ENCODE data around the gene SEMA3C. TPM values are rescaled to one million over a fixed set of nuclear protein-coding genes. Genes with fewer than 3 reads are reported as not detected.
A peak's percentile ranks its signal among the peaks of the same experiment; 100 is the strongest.

The SEMA3C gene
- polyA plus RNA-seq, 1 donor = 124 TPM

DNA sequence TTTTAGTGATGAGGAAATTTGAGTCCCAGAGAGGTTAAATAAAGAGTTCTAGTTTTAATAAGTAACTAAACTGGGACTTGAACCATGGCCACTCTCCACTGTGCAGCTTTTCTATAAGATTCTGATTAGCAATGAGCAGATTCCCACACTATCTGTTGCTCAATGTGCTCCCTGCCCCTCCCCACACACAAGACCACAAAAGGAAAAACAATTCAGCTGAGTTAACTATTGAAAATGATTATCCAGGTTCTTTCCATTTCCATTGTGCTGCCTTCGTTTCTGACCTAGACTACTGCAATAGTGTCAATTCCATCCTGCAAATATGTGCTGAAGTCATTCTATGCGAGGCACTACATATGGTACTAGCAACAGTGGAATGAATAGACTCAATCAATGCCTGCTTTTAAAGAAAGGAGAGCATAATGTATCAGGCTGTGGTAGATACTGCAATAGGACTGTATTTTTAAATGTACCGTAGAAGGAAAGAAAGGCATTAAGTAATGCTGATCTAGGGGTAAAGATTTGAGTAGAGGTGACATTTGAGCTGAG, 97.0 kb downstream of the SEMA3C start:
- no peak for DNase-seq

DNA sequence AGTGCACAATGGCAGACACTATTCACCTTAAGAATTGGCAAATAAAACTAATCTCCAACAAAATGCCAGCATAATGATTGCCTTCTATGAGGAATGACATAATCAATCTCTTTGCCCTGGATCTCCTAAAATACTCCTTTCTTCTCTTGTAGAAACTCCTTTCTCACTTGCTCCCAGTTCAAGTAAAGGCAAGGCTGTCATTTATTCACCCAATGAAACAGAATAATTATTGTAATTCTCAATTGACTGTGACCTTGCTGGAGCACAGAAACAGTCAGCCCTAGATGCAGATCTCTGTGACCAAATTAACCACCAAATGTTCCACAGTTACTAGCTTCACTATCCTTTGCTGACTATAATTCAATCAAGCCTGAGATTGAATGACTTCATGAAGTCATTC, 99.3 kb downstream of the SEMA3C start:
- DNase-seq = no peak

DNA sequence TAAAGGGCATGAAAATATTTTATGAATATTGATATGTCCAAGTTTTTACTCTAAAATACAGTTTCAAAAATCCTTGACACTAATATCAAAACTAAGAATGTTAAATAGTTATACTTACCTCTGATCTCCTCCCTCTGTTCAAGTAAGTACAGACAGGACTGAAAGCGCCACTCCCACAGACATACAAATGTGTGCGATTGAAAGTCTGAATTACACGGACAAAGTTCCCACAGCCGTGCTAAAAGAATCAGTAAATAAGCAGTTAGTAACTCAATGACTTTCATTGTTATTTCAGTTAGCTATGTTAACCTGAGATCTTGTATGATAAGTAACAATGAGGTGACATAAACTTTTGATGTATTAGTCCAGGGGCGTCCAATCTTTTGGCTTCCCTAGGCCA, 100.7 kb downstream of the SEMA3C start:
- DNase-seq = no peak

DNA sequence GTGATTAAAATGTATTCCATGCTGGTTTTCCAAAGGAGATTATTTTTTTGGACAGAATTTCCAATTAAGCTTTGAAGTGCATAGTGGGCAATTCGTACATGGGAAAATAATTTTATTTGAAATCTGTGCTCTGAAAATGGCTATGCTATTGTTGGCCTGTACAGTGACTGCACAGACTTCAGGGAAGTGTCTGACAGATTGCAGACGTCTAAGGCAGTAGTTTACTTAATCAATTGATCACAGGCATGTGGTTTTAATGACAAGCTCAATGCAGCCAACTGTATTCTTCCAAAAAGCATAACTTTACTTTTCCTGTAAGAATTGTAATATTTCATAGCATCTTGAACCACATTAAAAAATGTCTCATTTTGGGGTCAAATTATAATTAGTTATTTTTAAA, 102.0 kb downstream of the SEMA3C start:
- DNase-seq = no peak

DNA sequence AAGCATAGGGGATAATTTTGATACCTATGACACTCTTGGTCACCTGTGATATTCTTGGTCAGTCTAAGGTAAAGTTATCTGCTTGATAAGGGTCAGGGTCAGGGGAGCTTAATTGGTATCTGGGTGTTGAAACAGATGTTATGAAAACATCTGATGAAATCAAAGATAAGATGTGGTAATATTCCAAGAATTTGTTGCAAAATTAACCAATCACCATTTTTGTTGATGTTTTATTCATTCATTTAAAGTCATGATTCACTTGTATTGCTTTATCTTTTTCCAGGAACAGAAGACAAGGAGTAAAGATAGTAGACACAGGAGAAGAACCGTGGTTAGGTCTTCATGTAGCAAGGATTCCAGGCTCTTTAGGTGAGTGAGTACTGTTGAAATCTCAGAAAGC, 103.1 kb downstream of the SEMA3C start:
- DNase-seq = no peak

DNA sequence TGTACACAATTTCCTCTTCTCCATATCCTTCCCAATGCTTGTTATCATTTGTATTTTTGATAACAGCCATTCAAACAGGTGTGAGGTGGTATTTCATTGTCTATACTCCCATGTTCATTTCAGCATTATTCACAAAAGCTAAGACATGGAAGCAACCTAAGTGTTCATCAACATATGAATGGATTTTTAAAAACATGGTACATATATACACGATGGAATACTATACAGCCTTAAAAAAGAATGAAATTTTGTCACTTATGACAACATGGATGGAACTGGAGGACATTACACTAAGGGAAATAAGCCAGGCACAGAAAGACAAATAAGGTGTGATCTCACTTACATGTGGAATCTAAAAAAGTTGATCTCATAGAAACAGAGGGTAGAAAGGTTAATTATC, 109.3 kb downstream of the SEMA3C start:
- DNase-seq = no peak

DNA sequence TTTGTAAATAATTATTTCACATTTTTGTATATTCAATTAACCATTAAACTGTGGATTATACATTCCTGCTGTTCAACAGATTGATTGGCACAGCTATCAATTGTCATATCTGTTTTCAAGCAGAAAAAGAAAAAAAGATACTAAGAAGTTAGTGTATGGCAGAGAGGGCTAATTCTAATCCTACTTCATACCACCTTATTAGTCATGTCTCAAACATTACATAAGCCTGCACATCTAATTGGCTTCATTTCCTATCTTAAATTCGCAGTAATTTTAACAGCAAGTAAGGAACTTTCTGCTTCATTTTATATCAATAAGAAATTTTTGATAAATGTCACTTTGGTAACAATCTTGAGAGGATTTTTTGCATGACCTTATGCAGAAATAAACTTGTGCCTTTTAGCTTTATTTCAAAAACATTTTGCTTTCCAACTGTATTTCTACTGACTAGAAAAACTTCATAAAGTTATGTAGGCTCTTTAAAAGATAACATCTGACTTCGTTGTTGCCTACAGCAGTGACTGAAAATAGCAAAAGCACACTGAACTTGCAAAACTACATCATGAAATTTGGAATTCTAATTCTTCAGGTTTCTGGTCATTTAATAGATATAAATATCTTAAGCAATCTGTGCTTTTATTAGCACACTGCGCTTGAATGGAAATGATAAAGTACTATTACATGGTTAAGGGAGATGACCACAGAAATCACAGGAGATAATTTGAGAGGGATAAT, 111.5 kb downstream of the SEMA3C start:
- DNase-seq = no peak

DNA sequence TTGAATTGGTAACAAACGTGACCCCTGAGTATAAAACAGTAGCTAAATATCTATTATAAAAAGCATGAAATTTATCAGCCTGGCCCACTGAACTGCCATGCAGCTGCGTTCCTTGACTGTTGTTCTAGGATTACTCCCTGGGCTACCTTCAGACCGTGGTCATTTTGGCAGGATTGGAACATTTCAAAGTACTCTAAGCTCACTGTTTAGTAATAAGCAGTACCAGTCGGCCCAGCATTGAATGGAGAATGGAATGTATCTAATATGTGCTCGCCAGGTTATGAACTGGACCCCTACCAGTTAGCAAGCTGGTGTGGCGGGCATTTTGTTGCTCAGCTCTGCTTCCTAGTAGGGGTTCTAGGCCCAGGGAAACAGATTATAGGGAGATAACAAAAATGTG, 112.2 kb downstream of the SEMA3C start:
- DNase-seq = no peak

DNA sequence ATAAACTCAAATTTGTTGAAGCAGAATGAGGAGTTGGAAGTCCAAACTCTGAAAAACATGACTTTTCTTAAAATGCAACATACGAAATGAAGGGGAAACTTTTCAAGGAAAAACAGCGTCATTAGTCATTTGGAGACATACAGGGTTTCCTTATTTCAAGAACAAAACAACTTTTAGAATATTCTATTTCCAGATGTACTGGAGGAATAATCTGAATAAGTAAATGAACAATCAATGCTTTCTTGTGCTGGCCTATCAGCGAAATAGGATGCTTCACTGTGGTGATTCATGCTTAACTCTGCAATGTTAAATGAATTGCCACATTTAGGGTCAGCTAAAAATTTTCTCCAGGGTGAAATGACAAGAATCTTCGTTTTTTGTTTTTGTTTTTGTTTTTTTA, 114.3 kb downstream of the SEMA3C start:
- DNase-seq = no peak

DNA sequence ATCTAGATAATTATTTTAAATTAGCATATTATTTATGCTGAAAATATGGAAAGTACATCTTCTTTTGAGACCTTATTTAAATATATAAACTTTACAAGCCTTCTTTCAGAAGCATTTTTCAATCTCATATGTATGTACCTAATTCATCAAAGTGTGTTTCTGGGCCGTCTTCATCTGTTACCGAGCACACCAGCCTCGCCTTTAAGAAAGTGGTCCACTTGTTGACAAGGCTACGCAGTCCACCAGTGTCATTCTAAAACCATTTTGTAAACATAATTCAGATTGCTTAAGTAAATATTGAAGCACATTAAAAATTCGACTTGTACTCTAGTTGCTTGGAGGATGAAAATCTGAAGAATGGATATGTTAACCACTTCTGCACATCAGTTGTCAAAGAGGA, 116.3 kb downstream of the SEMA3C start:
- no peak for DNase-seq

DNA sequence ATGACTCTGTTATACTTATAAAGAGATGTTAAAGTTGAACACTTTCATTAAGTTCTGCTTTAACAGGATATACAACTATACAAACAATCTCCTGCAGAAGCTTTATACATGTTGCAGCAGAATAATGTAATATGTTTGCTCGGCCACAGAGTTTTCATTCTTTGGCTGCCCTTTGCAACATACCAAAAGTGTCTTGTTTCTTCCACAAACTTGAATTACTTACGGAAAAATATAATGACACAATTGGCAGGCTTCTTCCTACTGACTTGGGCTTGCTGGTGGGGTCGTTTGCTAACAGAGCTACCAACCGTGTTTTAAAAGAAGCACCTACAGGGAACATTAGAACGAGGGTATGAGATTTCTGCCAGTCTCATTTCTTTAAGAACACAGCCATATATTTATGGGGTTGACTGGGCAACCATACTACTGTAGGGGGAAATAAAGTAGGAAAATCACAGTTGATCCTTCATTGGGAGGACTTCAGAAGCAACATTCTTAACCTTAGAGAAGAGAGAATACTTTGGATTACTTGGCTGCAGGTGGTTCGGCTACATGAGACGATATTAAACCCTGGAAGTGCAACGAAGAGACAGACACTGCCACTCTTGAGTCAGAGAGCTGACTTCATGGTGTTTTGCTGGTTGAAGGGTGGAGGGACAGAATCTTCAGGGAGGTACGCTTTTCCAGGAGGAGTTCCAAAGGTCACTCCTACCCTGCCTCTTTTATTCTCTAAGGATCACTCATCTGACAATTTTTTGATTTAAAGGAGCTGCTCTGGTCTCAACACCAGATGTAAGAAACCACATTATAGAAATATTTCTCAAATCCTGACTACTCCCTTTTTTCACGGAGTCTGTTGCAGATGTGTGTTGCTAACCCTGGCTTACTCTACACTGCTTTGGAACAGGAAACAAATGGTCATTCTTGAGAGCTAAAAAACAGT, 123.9 kb downstream of the SEMA3C start:
- DNase-seq = peak; percentile 77

DNA sequence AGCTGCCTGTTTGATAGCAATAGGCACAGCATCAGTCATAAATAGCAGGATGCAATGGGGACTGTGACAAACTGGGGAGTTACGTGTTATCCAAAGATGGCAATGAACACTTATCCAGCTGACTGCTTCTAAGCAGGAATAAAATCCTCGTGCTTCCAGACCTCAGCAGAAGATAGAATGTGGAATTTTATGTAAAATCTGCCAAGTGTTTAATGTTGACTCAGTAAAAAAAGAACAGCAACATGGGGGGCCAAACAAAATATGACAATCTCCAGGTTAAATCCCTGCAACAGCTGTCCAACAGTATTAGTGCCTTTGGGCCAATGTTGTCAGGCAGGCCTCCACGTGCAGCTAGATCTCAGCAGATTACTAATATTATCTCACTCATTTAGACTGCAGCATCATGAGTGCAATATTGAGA, 127.3 kb downstream of the SEMA3C start:
- DNase-seq = no peak

DNA sequence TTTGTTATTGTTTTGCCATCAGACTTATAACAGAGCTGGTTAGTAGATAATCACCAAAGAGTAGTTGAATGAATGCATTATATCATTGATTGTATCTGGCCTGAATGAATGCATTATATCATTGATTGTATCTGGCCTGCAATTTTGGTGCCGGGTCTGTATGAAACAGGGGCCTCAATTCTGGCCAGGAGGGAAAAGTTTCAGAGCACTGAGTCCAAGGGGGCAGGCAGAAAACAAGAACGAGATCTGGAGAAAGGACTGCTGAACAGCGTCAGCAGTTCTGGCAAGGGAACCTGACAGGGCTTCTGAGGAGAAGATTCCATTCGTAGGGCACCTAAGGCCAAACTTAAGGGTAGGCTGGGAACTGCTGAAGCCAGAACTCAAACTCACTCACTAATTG, 128.0 kb downstream of the SEMA3C start:
- DNase-seq = no peak

DNA sequence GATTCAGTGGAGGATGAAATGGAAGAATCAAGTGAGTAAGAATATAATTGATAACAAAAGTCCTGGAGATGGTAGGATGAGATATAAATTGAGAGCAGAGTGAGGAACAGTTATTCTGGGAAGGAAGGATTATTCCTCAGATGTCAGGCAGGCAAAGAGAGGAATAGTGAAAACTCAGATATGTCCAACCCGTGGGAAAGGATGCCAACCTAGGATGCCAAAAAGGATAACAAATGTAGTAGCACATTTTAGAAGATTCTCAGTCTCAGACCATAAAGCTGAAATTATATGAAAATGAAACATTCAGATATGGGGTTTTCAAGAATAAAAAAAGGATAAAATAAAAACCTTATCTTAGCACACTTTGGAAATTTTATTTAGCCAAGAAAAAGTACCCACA, 131.1 kb downstream of the SEMA3C start:
- no peak for DNase-seq

DNA sequence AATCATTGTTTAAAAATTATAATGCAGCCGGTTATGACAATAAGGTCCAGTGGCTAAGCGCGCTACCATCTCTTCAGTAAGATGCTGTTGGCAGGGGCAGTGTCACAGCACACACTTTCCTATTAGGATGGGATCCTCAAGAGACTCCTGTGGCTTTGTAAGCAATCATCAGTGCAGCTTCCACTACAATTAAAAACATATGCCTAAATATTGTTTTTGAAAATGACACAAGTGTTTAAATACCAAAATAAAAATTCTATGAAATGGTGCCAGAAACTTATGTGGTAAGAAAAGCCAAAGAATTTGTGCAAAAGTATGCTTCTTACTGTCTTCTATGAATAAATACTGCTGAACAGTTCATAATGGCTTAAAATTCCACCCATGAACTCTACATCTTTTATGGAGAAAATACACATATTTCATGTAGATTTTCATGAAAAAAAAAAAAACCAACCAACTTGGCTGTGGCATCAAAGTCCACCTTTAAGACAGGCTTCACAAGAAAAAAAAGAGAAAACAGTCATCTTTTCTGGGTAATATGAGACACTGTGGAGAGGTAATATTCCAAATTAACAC, 132.8 kb downstream of the SEMA3C start:
- DNase-seq = no peak

DNA sequence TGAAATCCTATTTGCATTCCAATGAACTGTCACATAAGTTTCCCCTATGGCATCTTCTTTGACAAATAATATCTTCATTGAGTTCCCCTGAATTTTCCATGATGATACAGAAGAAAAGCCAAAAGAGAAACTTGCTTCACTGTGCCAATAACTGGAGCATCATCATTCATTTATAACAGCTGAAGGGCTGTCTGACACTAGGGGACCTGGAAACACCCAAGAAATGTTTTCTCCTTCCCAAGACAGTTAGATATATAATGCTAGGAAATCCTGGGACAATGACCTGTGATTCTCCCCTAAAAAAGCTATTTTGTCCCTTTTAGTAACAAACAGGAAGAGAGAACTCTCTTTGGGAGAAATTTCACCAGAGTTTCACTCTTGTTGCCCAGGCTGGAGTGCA, 133.6 kb downstream of the SEMA3C start:
- DNase-seq = no peak

DNA sequence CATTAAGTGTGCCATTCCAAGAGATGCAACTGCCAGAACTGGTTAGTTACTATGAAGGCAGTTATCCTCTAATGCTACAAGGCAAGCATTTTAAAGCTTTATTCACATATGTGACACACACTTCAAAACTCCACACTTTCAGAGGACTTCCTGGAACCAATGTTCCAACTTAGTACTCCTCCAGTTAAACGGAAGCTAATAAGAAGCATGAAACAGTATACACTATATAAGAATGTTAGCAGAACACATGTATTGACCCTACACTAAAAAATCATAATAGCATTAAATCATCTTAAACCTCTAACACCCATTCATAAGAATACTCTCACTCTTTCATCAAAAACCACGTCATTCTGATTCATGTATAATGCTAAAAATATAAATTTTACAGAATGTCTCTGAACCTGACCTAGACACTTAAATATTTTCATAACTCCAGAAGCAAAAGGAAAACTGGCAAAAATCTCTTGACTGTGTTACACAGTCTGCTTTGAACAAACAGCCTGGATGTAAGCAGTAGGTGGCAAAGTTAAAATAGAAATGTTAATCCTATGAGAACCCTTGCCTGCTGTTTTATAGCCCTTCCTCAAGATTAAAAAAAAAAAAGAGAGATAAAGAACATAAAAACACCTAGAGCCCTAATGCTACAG, 135.0 kb downstream of the SEMA3C start:
- no peak for DNase-seq

DNA sequence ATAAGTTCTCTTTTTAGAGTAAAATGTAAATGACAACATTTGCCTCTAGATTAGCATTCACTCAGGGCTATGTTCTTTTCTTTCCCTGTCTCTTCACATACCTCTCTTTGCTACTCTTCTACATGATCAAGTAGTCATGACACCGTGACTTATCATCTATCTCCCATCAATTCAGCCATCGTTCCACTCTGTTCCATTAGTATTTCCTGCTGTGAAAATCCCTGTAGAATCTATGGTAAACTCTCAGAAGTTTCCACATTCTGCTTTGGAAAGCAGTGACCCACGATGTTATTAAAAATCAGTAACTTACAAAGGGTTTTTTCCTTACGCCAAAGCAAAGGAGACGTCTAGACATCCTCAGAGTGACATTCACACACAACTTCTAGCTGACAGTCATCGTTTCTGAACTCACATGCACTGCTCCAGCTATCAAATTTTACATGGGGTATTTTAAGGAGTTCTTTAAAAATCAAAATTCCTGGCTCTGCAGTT, 135.6 kb downstream of the SEMA3C start:
- no peak for DNase-seq

DNA sequence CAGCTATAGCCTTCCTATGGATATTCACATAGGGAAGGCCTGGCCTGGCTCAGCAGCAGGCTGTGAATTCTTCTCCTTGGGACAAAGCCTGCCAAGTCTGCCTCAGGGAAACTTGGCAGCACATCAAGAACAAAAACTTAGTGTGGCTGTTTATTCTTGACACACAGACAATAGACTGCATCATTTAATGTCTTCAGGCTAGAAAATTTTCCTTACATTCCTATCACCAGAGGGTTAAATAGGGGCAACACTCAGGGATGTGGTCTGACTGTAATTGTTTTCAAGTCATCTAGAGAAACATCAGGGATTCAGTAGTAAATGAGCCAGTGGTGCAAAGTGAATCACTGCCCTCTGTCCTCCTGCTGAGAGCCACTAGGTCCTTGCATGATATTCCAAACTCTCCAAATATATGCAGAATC, 137.3 kb downstream of the SEMA3C start:
- DNase-seq = peak; percentile 62

DNA sequence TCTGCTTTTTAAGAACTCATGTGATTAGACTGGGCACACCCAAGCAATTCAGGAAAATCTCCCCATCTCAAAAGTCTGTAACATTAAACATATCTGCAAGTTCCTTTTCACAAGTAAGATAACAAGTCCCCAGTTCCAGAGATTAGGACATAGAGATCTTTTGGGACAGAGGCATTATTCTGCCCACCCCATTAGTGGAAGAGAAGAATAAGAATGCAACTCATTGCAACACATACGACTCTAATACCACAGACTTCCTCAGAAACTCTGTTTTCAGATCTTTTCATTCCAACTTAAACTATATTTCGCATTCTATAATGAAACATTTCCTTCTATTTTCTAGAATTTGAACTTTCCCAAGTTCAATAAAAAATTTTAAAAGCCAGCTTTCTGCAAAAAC, 137.7 kb downstream of the SEMA3C start:
- no peak for DNase-seq

DNA sequence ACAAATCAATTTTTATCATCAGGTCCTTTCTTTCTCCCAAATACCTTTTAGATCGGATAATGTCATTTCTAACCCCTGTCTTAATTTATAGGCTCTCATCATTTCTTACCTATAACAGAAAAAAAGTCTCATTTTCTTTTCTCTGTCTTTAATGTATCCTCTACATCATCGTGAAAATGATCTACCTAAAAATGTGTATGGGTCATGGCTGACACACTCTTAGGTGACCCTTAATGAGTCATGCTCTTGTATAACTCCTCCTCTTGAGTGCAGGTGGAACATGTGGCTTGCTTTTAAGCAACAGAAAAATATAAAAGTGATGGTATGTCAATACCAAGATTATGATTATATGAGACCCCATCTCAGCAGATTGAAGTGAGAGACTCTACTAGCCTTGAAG, 139.4 kb downstream of the SEMA3C start:
- no peak for DNase-seq

DNA sequence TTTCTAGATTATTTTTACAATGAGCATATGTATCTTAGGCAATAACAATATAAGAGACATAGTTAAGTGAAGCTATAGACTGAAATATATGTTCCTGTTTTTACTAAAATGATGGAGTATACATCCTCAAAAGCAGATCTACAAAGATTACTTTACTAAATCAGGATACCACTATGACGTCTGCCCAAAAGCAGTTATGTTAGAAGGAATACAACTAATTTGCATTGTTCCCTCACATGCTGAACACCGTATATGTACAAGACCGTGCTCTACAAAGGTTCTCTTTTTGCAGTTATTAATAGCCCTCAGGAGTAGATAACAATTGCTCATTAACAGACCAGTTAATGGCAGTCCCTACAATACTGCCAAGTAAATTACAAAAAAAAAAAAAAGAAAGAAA, 143.0 kb downstream of the SEMA3C start:
- no peak for DNase-seq

DNA sequence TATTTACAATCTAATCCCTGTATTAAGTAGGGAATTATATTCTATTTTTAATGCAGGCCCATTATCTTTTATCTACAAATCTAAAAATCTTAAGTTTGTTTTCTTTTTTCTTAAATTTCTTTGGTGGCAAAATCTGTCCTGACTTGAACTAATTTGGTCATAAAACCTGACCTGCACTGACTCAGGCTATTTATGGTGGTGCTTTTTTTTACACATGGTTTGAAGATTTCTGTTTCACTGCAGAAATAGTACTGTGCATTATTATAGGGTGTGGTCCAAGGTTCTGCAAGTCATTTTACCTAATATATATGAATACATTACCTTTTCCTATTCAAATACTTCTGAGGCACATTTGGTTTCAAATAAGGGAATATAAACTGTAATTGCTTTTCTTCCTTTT, 143.4 kb downstream of the SEMA3C start:
- DNase-seq = no peak
